Measurements from ENCODE around the gene CHRDL2. TPM values are rescaled to one million over a fixed set of nuclear protein-coding genes. Genes with fewer than 3 reads are reported as not detected.

CHRDL2 gene
- total RNA-seq, 2 experiments from 2014 or later, result not detected

DNA sequence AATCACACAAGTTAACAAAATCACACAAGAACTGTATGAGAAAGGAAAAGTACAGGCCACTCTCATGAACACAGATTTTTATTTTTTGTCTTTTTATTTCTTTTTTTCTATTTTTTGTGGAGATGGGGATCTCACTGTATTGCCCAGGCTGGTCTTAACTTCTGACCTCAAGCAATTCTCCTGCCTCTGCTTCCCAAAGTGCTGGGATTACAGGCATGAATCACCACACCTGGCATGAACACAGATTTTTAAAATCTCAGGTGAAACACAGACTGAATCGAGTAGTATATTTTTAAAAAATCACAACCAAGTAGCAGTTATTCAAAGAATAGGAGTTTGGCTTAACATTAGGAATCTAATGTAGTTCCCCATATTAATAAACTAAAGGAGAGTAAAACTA, 35.7 kb upstream of the CHRDL2 start:
- H2AFZ ChIP-seq (ENCODE audit: low read length), result no peak overlapping the region
- 0 out of 2 replicates have a peak, but pooled peaks cover 3% of the 10 kb centered on the region for H4K20me1 ChIP-seq (ENCODE audit: insufficient read depth, low read length)
- peaks cover 19% of the 10 kb centered on the region for H3K36me3 ChIP-seq (ENCODE audit: insufficient read depth, low read length)
- no peak overlapping the region for H3K4me3 ChIP-seq (ENCODE audit: low read depth, low read length, poor library complexity, severe bottlenecking)
- intact Hi-C loops (cut with micrococcal nuclease; ENCODE audit: unreplicated experiment), result no loop called here
- TF ChIP-seq, protein P1, sequence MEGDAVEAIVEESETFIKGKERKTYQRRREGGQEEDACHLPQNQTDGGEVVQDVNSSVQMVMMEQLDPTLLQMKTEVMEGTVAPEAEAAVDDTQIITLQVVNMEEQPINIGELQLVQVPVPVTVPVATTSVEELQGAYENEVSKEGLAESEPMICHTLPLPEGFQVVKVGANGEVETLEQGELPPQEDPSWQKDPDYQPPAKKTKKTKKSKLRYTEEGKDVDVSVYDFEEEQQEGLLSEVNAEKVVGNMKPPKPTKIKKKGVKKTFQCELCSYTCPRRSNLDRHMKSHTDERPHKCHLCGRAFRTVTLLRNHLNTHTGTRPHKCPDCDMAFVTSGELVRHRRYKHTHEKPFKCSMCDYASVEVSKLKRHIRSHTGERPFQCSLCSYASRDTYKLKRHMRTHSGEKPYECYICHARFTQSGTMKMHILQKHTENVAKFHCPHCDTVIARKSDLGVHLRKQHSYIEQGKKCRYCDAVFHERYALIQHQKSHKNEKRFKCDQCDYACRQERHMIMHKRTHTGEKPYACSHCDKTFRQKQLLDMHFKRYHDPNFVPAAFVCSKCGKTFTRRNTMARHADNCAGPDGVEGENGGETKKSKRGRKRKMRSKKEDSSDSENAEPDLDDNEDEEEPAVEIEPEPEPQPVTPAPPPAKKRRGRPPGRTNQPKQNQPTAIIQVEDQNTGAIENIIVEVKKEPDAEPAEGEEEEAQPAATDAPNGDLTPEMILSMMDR (conservative IDR thresholded peaks at IDR 0.05; ENCODE audit: low read length), result no peak
- TF ChIP-seq EZH2phosphoT487 (IDR thresholded peaks at IDR 0.05; ENCODE audit: borderline replicate concordance, low read depth, low read length), result no peak
- H3K79me2 ChIP-seq (ENCODE audit: insufficient read depth, low read depth, low read length), result peaks cover 56% of the 10 kb centered on the region; the same call in 1 of the 2 replicates
- POLR2A ChIA-PET, result interaction anchor here (0.7 kb wide), 1 partner anchor 22 kb away, joined by 5 read pairs; no protein-coding TSS in a partner anchor
- H3K4me1 ChIP-seq (ENCODE audit: insufficient read depth, low read length, poor library complexity, severe bottlenecking), result peaks cover 8% of the 10 kb centered on the region
- H3K4me2 ChIP-seq (ENCODE audit: low read length), result no peak overlapping the region
- CTCF ChIA-PET (ENCODE audit: unreplicated experiment), result no interaction called here
- no TSS peak for BruUV-seq (replicated peaks)
- H3K27ac ChIP-seq (ENCODE audit: low read depth, low read length, poor library complexity, severe bottlenecking), result no peak overlapping the region
- no peaks in the 10 kb centered on the region for H3K9me3 ChIP-seq (ENCODE audit: low read length)
- no peak for DNase-seq (ENCODE audit: low spot score)
- H3K9me2 ChIP-seq (ENCODE audit: insufficient read depth, low read length), result 0 out of 2 replicates have a peak, but pooled peaks cover 4% of the 10 kb centered on the region

DNA sequence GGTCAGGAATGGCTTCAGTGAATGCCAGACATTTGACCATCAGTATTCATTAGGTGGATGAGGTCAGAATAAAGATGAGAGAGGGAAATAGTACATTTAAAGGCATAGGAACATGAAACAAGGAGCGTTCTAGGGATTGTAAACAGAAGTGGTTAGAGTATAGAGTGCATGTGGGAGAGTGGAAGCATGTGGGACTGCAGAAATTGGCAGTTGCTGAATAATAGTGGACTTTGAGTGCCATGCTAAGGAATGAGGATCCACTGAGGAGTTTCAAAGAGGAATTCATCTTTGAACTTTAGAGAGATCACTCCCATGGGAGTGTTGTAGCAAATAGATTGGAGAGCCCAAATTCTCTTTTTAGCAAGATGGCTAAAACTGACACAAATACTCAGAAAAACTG, 25.3 kb upstream of the CHRDL2 start:
- H3K4me2 ChIP-seq (ENCODE audit: low read length), result no peak overlapping the region
- peaks cover 23% of the 10 kb centered on the region for H3K4me1 ChIP-seq (ENCODE audit: insufficient read depth, low read length, poor library complexity, severe bottlenecking)
- H2AFZ ChIP-seq (ENCODE audit: low read length), result no peak overlapping the region
- ChIA-PET POLR2A (interaction anchor here (0.6 to 0.7 kb wide), 2 partner anchors 9 to 777 kb away, joined by 4 read pairs; no protein-coding TSS in a partner anchor), CTCF (ENCODE audit: unreplicated experiment) (no interaction called here)
- H3K9me3 ChIP-seq (ENCODE audit: low read length), result 0 out of 2 replicates have a peak, but pooled peaks cover 8% of the 10 kb centered on the region
- peaks cover 53% of the 10 kb centered on the region for H3K79me2 ChIP-seq (ENCODE audit: insufficient read depth, low read depth, low read length)
- no peaks in the 10 kb centered on the region for H3K9me2 ChIP-seq (ENCODE audit: insufficient read depth, low read length)
- peaks cover 16% of the 10 kb centered on the region for H3K36me3 ChIP-seq (ENCODE audit: insufficient read depth, low read length)
- H3K4me3 ChIP-seq (ENCODE audit: low read depth, low read length, poor library complexity, severe bottlenecking), result no peak overlapping the region
- TF ChIP-seq, protein P1 (conservative IDR thresholded peaks at IDR 0.05; ENCODE audit: low read length), result no peak
- no peak for TF ChIP-seq EZH2phosphoT487 (IDR thresholded peaks at IDR 0.05; ENCODE audit: borderline replicate concordance, low read depth, low read length)
- DNase-seq (ENCODE audit: low spot score), result no peak
- H4K20me1 ChIP-seq (ENCODE audit: insufficient read depth, low read length), result peaks cover 12% of the 10 kb centered on the region; the same call in 1 of the 2 replicates
- no TSS peak for BruUV-seq (replicated peaks)
- H3K27ac ChIP-seq (ENCODE audit: low read depth, low read length, poor library complexity, severe bottlenecking), result no peak overlapping the region
- intact Hi-C loops (cut with micrococcal nuclease; ENCODE audit: unreplicated experiment), result no loop called here

DNA sequence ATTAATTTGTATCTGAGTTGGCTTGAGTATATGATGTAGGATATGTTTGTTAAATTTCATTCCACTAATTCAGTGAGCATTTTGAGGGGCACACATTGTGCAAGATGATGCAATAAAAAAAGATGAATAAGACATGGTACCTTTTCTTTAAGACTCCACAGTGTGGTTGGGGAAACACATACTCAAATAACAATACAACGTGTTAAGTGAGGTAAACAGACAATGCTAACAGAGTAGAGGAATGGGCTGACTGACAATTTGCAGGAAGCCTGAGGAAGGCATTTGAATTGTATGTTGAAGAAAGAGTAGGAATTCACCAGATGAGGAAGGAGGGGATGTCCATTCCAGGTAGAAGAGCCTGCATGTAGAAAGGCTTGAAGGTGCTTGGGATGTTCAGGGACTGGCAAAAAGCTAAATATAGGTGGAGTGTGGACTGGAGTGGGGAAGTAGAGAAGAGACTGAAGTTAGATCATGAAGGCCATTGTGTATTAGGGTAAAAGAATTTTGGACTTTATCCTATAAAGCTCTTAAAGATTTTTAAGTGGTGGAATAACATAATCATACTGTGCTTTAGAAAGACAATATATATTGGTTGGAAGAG, 24.3 kb upstream of the CHRDL2 start:
- H3K27ac ChIP-seq (ENCODE audit: low read depth, low read length, poor library complexity, severe bottlenecking), result no peak overlapping the region
- POLR2A ChIA-PET, result interaction anchor here (0.6 kb wide), 1 partner anchor 146 kb away, joined by 3 read pairs; no protein-coding TSS in a partner anchor
- BruUV-seq (replicated peaks), result no TSS peak
- H3K4me3 ChIP-seq (ENCODE audit: low read depth, low read length, poor library complexity, severe bottlenecking), result no peak overlapping the region
- H3K79me2 ChIP-seq (ENCODE audit: insufficient read depth, low read depth, low read length), result peaks cover 63% of the 10 kb centered on the region
- H3K36me3 ChIP-seq (ENCODE audit: insufficient read depth, low read length), result peaks cover 21% of the 10 kb centered on the region
- no peak overlapping the region for H3K4me2 ChIP-seq (ENCODE audit: low read length)
- H3K4me1 ChIP-seq (ENCODE audit: insufficient read depth, low read length, poor library complexity, severe bottlenecking), result peaks cover 32% of the 10 kb centered on the region
- no peak overlapping the region for H2AFZ ChIP-seq (ENCODE audit: low read length)
- no peak for DNase-seq (ENCODE audit: low spot score)
- 0 out of 2 replicates have a peak, but pooled peaks cover 8% of the 10 kb centered on the region for H3K9me3 ChIP-seq (ENCODE audit: low read length)
- CTCF ChIA-PET (ENCODE audit: unreplicated experiment), result no interaction called here
- H4K20me1 ChIP-seq (ENCODE audit: insufficient read depth, low read length), result peaks cover 12% of the 10 kb centered on the region; the same call in 1 of the 2 replicates
- TF ChIP-seq, protein P1 (conservative IDR thresholded peaks at IDR 0.05; ENCODE audit: low read length), result no peak
- TF ChIP-seq EZH2phosphoT487 (IDR thresholded peaks at IDR 0.05; ENCODE audit: borderline replicate concordance, low read depth, low read length), result no peak
- H3K9me2 ChIP-seq (ENCODE audit: insufficient read depth, low read length), result no peaks in the 10 kb centered on the region
- intact Hi-C loops (cut with micrococcal nuclease; ENCODE audit: unreplicated experiment), result no loop called here
